Medulla oblongata (tissue), 1 donor: ENCODE results near the gene MEGF6.

ENCODE experiments used
- DNase-seq: peaks from one replicate; pipeline ENCODE4 v3.0.0-alpha.2; 2015; ENCODE audit errors: extremely low spot score

Gene MEGF6

GRCh38 chr1:3537359-3537758, 73.9 kb downstream of the MEGF6 start:
- DNase-seq, result no peak

- no peak for DNase-seq
Observed at GRCh38 chr1:3536420-3537195, 74.7 kb downstream of the MEGF6 start.

GRCh38 chr1:3535732-3536131, 75.6 kb downstream of the MEGF6 start:
- DNase-seq, result no peak

- no peak for DNase-seq
Observed at GRCh38 chr1:3534803-3535637, 76.3 kb downstream of the MEGF6 start.

- no peak for DNase-seq
Observed at GRCh38 chr1:3533067-3534048, 78.0 kb downstream of the MEGF6 start.

GRCh38 chr1:3531928-3532327, 79.4 kb downstream of the MEGF6 start:
- DNase-seq, result no peak

- no peak for DNase-seq
Observed at GRCh38 chr1:3530926-3531818, 80.1 kb downstream of the MEGF6 start.

- no peak for DNase-seq
Observed at GRCh38 chr1:3530086-3530925, 81.0 kb downstream of the MEGF6 start.

GRCh38 chr1:3529099-3529729, 82.1 kb downstream of the MEGF6 start:
- peak; percentile 29 for DNase-seq

- DNase-seq, result no peak
Observed at GRCh38 chr1:3527774-3528173, 83.5 kb downstream of the MEGF6 start.

GRCh38 chr1:3525551-3526482, 85.5 kb downstream of the MEGF6 start:
- no peak for DNase-seq

GRCh38 chr1:3524556-3525203, 86.6 kb downstream of the MEGF6 start:
- DNase-seq, result no peak

GRCh38 chr1:3523980-3524379, 87.3 kb downstream of the MEGF6 start:
- no peak for DNase-seq

- no peak for DNase-seq
Observed at GRCh38 chr1:3522564-3523265, 88.6 kb downstream of the MEGF6 start.

GRCh38 chr1:3522112-3522511, 89.2 kb downstream of the MEGF6 start:
- no peak for DNase-seq

GRCh38 chr1:3521426-3521825, 89.9 kb downstream of the MEGF6 start:
- DNase-seq, result no peak
